ENCODE results near the gene ADGB. TPM values are rescaled to one million over a fixed set of nuclear protein-coding genes. Genes with fewer than 3 reads are reported as not detected.
"Not testable (repeated sequence)": the region's sequence is repeated elsewhere in the genome, so short reads cannot be mapped to it uniquely, and the experiment has no call there.

The ADGB gene
- total RNA-seq, 2 donors from 2014 or later: not detected

GRCh38 chr6:146709036-146709622 is 110.4 kb downstream of the ADGB start:
- DNase-seq (no peak), ATAC-seq (no peak)
- intact Hi-C loops (cut with DNase I): no loop called here

GRCh38 chr6:146719387-146719786 is 120.6 kb downstream of the ADGB start:
- ATAC-seq (no peak), DNase-seq (no peak)
- intact Hi-C loops (cut with DNase I): no loop called here

GRCh38 chr6:146739696-146740095 is 140.9 kb downstream of the ADGB start:
- DNase-seq: no peak
- intact Hi-C loops (cut with DNase I): no loop called here
- ATAC-seq: no peak

DNA sequence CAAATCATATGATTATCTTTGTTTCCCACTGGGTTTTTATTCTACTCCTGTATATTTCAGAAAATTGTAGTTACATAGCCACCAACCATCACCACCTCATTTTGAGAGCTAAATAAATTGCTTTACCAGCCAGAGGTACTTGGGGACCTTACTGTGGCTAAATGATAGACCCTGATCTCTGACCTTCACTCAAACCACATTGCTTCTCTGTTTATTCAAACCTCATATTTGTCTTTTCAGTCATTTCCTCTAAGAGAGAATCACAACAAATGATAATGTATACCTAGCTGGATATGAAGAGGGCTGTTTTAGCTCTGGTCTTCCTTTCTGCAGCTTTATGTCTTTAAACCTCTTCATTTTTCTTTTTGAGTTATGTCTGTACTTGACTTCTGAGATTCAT is 142.8 kb downstream of the ADGB start:
- intact Hi-C loops (cut with DNase I): no loop called here
- no peak for ATAC-seq

DNA sequence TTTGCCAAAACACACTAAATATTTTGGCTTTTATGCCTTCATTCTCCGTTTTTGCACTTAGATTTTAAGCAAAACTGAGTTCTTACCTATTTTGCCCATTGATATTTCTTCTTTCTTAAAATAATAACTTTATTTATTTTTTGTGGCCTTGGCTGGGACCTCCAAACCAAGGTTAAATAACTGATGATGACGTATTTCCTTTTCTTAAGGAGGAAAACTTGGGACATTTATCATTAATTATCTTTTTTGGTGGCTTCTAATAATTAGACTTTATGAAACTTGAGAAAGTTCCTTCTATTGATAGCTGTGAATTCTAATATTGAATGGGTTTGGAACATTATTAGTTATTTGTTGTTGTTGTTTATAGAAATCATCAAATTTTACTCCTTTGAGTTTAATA is 154.5 kb downstream of the ADGB start:
- DNase-seq: no peak
- no peak for ATAC-seq
- intact Hi-C loops (cut with DNase I): no loop called here

More for the DNA sequence above, 142.8 kb downstream of the ADGB start:
- DNase-seq: no peak

GRCh38 chr6:146767632-146768031 is 168.9 kb downstream of the ADGB start:
- no peak for DNase-seq
- ATAC-seq: no peak
- intact Hi-C loops (cut with DNase I): no loop called here

DNA sequence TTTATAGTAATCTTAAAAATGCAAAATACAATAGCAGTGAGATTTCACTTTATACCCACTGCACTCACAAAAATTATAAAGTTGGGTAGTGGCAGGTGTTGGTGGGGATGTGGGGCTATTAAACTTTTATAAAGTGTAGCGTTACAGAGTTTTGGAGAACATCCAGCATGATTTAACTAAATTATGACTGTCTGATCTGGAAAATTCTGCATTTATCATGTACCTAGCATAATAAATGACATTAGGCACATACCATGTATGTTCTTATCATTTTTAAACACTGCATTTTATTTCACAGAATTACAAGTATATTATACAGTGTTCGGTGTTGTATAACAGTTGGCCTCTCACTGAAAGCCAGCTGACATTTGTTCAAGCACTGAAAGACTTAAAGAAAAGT is 169.9 kb downstream of the ADGB start:
- DNase-seq: no peak
- intact Hi-C loops (cut with DNase I): no loop called here
- ATAC-seq: no peak

DNA sequence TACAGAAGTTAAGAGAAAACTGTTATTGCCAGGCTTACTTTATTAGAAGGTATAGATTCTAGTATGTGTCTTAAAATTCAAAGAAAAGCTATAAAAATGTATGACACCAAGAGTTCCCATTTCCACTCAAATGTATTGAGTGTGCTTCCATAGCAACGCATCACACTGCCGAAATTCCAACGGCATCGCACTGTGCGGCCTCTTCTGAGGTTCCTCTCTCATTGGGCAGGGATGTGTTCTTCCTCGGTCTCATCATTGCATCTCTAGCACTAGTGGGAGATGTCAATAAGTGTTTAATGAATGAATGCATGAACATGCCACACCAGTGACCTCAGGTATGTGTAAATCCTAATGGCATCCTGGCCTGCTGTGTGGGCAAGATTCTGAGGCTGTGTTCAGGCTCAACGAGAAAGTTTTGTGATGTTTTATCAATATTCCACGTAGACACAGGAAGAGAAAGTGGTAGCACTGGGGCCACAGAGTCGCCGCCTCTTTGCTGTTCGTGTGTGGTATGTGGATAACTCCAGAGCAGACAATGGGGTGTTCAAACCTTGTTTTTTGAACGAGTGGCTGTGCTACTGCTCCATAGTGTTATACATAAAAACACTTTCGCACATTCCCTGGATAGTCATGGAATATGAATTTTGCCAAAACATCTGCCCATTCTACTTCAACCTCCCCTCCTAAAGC is 171.6 kb downstream of the ADGB start:
- no peak for DNase-seq

DNA sequence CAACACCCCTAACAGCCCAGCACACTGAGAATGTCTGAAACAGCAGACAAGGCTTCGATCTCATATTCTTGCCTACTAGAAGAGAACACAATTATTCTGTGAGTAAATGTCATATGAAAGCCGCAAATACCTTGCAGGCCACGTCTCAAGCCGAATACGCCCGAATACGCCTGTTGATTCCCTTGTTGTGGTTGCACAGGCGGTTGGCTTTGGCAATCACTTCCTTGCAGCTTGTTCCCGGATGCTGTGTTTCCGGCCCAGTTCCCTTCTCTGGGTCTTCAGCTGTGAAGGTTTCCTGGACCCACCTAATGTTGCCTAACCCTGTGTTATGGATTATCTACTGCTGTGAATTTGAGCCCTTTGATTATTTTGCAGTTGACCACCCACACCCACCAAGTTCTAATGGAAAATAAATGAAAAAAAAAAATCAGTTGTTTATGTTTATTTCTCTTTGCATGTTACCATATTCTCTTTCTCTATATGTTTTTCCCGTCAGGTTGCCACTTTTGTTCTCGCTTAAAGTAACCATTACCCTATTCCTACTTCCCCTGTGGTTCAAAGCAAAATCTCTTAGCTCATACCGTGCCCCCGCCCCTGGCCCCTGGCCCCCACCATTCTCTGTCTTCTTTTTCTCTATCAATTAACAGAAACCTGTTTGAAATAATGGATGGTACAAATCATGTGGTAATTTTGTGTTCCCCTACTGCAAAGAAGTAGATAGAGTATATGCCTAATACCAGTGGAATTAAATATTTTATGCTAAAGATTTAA is 172.4 kb downstream of the ADGB start:
- peak; percentile 57 for DNase-seq
- ATAC-seq: peak in 1 of 2 donors; percentile 86
- intact Hi-C loops (cut with DNase I): no loop called here

More for the DNA sequence above, 171.6 kb downstream of the ADGB start:
- ATAC-seq: peak in 1 of 2 donors; percentile 75
- intact Hi-C loops (cut with DNase I): no loop called here

DNA sequence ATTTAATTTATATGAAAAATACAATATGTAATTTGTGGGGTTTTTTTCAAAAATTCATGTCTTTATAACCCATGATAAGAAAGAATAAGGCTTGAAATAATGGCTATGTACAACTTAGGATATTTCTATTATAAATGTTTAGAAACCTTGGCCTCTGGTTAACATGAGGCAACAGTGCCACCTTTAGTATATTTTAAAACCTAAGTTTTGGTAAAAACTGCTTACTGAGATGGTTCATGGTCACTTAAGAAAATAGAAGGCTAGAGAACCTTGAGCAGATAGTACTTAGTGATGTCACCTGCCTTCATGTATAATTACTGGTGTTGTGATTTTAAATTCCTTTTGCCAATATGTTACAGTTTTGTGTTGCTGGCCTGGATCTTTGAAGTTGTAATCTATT is 176.4 kb downstream of the ADGB start:
- DNase-seq (no peak), ATAC-seq (no peak)
- intact Hi-C loops (cut with DNase I): no loop called here

- ATAC-seq (no peak), DNase-seq (no peak)
- intact Hi-C loops (cut with DNase I): no loop called here
Measured at GRCh38 chr6:146781836-146782235, 183.1 kb downstream of the ADGB start.

DNA sequence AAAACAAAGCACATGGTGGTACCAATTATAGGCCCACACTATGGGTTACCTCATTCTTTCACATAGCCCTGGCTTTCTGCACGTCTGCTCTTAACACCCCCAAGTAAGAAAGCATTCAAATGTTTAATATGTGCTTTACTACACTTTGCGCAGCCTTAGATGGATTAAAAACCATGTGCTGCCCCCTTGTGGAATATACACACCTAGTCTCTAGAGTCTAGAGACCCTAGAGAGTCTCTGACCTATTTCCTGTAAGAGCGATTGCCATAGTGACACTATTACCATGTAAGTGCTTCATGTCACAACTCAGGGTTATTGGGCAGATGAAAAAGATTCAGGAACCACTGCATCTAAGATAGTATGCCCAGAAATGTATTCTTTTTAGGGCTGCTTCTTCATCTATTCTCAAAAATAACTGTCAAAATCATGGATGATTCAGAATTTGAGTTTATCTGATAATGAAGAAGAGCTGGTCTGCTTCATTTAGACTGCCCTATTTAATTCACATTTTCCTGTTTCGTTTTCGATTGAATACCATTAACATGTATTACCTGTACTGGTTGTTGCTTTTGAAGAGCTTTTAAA is 186.3 kb downstream of the ADGB start:
- DNase-seq: no peak
- intact Hi-C loops (cut with DNase I): no loop called here
- peak in 1 of 2 donors; percentile 44 for ATAC-seq

- intact Hi-C loops (cut with DNase I): no loop called here
- ATAC-seq (no peak), DNase-seq (no peak)
Measured at GRCh38 chr6:146787876-146788508, 189.2 kb downstream of the ADGB start.

DNA sequence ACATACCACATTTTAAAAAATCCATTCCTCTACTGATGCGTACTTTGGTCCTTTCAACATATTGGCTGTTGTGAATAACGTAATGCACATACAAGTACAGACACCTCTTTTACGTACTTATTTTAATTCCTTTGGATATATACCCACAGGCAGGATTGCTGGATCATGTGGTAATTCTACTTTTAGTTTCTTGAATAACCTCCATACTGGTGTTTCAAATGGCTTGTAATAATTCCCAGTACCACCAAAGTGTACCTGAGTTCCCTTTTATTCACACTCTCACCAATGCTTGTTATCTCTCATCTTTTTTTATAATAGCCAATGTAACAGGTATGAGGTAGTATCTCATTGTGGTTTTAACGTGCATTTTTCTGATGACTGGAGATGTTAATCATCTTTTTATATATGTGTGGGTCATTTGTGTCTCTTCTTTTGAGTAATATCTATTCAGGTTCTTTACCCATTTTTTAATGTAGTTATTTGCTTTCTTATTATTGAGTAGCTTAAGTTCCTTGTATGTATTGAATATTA is 191.9 kb downstream of the ADGB start:
- intact Hi-C loops (cut with DNase I): no loop called here
- ATAC-seq: no peak

GRCh38 chr6:146791930-146792329 is 193.2 kb downstream of the ADGB start:
- DNase-seq: no peak
- no peak for ATAC-seq
- intact Hi-C loops (cut with DNase I): no loop called here

More for the DNA sequence above, 191.9 kb downstream of the ADGB start:
- DNase-seq: no peak

DNA sequence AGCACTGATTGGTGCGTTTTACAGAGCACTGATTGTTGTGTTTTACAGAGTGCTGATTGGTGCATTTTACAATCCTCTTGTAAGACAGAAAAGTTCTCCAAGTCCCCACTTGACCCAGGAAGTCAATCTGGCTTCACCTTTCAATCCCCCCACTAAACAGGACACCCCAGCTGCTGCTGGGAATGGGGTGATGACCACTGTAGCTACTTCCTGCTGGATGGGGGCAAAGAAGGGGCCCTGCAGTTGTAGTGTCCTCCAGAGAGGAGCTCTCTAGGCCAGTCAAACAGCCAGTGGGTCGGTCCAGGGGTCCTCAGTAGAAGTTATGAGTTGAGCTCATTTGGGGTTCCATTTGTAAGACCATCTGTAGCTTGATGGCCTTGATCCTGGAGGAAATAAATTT is 194.4 kb downstream of the ADGB start:
- intact Hi-C loops (cut with DNase I); ATAC-seq; DNase-seq: not testable (repeated sequence)

GRCh38 chr6:146795479-146796133 is 196.8 kb downstream of the ADGB start:
- ATAC-seq (no peak), DNase-seq (no peak)
- intact Hi-C loops (cut with DNase I): no loop called here

DNA sequence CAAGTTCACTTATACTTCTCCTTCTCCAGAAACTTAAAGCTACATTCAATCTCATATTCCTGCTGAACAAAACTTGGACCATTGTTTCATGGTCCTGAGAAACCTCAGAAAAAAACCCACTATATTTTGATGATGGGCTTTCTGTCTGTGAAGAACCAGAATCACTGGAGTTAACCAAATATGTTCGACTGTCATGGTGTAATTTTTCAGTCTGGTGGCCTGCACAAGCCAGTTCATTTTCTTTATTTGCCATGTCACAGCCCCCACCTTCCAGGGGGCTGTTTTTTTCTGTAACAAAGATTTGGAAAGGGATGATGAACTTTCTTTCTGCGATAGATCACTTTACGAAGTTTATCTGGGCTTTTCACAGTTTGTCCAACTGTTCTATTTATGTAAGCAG is 204.4 kb downstream of the ADGB start:
- DNase-seq; intact Hi-C loops (cut with DNase I); ATAC-seq: not testable (repeated sequence)

GRCh38 chr6:146803601-146804000 is 204.8 kb downstream of the ADGB start:
- peak; percentile 46 to 78 for ATAC-seq
- peak; percentile 58 for DNase-seq
- intact Hi-C loops (cut with DNase I): no loop called here
